Tibial nerve (tissue), 4 donors: ENCODE results near the gene PRKCB. TPM values are rescaled to one million over a fixed set of nuclear protein-coding genes. Genes with fewer than 3 reads are reported as not detected.
"Not testable (repeated sequence)": the region's sequence is repeated elsewhere in the genome, so short reads cannot be mapped to it uniquely, and the experiment has no call there.

ENCODE experiments used
- DNase-seq, 2 donors: peaks; one replicate each; pipeline ENCODE4 v3.0.0-alpha.2; 2019; ENCODE audit warnings: low spot score in 2 of 2
- H3K27ac ChIP-seq, 4 donors: fragments of 200-600 bp; sonication (generic) in 3 of 4; one replicate each; pipeline ENCODE4 v1.5.1; 2017 to 2019; ENCODE audit warnings: mild to moderate bottlenecking in 1 of 4
- H3K27me3 ChIP-seq, 2 donors: fragments of 200-600 bp; sonication (generic) in 1 of 2; one replicate each; pipeline versions ENCODE4 v1.5.1 to v1.6.0; 2017 to 2019
- H3K36me3 ChIP-seq, 3 donors: fragments of 200-600 bp; sonication (generic); one replicate each; pipeline ENCODE4 v1.5.1; 2018 to 2019
- H3K4me1 ChIP-seq, 4 donors: fragments of 200-600 bp; sonication (generic) in 3 of 4; one replicate each; pipeline ENCODE4 v1.5.1; 2017 to 2019
- H3K4me3 ChIP-seq, 4 donors: fragments of 200-600 bp; sonication (generic) in 3 of 4; one replicate each; pipeline ENCODE4 v1.5.1; 2017 to 2019; ENCODE audit warnings: mild to moderate bottlenecking in 1 of 4, moderate library complexity in 1 of 4
- H3K9me3 ChIP-seq, 4 donors: fragments of 200-600 bp; sonication (generic) in 3 of 4; one replicate each; pipeline ENCODE4 v1.5.1; 2017 to 2019
- CTCF ChIP-seq, 5 experiments: fragments of 200-600 bp in 3 of 5; fragments of 450-650 bp in 2 of 5; sonication (generic) in 3 of 5; IDR thresholded peaks; one replicate each; pipeline ENCODE4 v1.5.1; 2016 to 2019; ENCODE audit warnings: antibody characterized with exemption in 5 of 5, mild to moderate bottlenecking in 3 of 5, moderate library complexity in 2 of 5
- EP300 ChIP-seq, 2 donors: sonication (generic); formaldehyde crosslinking; IDR thresholded peaks; one replicate each; pipeline ENCODE4 v1.6.1; 2017; ENCODE audit warnings: antibody characterized with exemption in 2 of 2, mild to moderate bottlenecking in 1 of 2
- POLR2A ChIP-seq, 2 donors: fragments of 450-650 bp; IDR thresholded peaks; one replicate each; pipeline ENCODE4 v1.6.1; 2017; ENCODE audit warnings: antibody characterized with exemption in 2 of 2, mild to moderate bottlenecking in 2 of 2, moderate library complexity in 2 of 2
- WGBS, 2 donors: methylation state at CpG; one replicate each; pipeline ENCODE4 v1.1.5; 2018; 5-methylcytosine and 5-hydroxymethylcytosine counted together
- total RNA-seq, 4 donors: library from RNA; depleted of rRNA; stranded (reverse); fragments of >200 nt; gene quantifications; one replicate each; pipeline ENCODE4 v1.1.0, GENCODE V29; 2016

PRKCB gene
- total RNA-seq, 4 donors from 2014 or later = 2.7 to 6.9 (median 4.3) TPM

DNA sequence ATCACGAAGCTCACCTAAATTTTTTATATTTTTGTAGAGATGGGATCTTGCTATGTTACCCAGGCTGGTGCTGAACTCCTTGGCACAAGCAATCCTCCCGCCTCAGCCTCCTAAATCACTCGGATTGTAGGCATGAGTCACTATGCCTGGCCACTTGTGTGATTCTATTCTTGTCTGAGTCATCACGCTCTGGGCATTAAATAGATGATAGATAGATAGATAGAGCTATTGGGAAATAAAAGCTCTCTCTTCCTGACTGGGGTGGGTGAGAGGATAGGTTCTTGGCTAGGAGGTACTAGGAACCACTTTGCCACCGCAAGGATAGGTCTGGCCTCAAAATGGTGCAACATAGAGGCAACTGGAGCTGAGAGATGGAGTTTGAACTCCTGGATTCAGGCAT, 399.0 kb downstream of the PRKCB start:
- H3K36me3 ChIP-seq = no peaks in the 10 kb centered on the region
- H3K4me3 ChIP-seq = no peak overlapping the region
- WGBS, 2 donors = 73 to 81% methylated on average over 5 of the region's 5 CpGs
- TF ChIP-seq POLR2A (IDR thresholded peaks at IDR 0.05) = no peak
- DNase-seq = no peak
- H3K9me3 ChIP-seq = peaks cover 0 to 25% (median 2%) of the 10 kb centered on the region in 4 donors
- H3K4me1 ChIP-seq = no peaks in the 10 kb centered on the region
- no peak overlapping the region for H3K27ac ChIP-seq
- no peaks in the 10 kb centered on the region for H3K27me3 ChIP-seq

DNA sequence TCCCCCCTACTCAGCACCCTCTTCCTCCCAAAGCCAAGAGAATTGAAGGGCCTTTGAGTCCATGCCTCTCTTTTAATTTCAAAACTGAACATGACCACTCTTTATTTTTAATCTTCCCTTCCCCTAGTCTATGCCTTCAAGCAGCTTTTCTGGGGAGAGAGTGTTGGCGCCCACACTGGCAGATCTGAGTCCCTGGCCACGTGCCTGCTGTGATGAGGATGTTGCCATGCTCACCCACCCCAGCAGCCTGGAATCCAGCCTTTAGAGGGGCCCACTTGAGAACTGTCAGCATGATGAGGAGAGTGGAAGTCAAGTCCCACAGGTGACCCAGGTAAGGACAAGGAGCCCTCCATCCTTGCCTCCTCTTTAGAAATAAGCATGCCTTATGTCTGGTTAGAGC, 400.0 kb downstream of the PRKCB start:
- peaks cover 0 to 25% (median 2%) of the 10 kb centered on the region in 4 donors for H3K9me3 ChIP-seq
- no peaks in the 10 kb centered on the region for H3K27me3 ChIP-seq
- H3K4me3 ChIP-seq = no peak overlapping the region
- WGBS, 2 donors = 71 to 77% methylated on average over 2 of the region's 2 CpGs
- TF ChIP-seq EP300 (IDR thresholded peaks at IDR 0.05) (no peak), CTCF (IDR thresholded peaks at IDR 0.05) (no peak), POLR2A (IDR thresholded peaks at IDR 0.05) (no peak)
- no peak for DNase-seq
- H3K4me1 ChIP-seq = no peaks in the 10 kb centered on the region
- H3K36me3 ChIP-seq = no peaks in the 10 kb centered on the region
- no peak overlapping the region for H3K27ac ChIP-seq

- not testable (repeated sequence) for H3K27me3 ChIP-seq, H3K4me3 ChIP-seq, H3K4me1 ChIP-seq, H3K36me3 ChIP-seq, DNase-seq, H3K27ac ChIP-seq
- 54 to 67% methylated on average over 2 of the region's 2 CpGs for WGBS, 2 donors
- peaks cover 0 to 25% (median 2%) of the 10 kb centered on the region in 4 donors for H3K9me3 ChIP-seq
Observed at GRCh38 chr16:24238846-24239245, 403.1 kb downstream of the PRKCB start.

GRCh38 chr16:24246911-24247607, 411.3 kb downstream of the PRKCB start:
- DNase-seq = no peak
- WGBS, 2 donors = 83 to 84% methylated on average over 4 of the region's 4 CpGs
- no peaks in the 10 kb centered on the region for H3K9me3 ChIP-seq
- no peaks in the 10 kb centered on the region for H3K4me1 ChIP-seq
- no peak overlapping the region for H3K27ac ChIP-seq
- no peak overlapping the region for H3K4me3 ChIP-seq
- no peaks in the 10 kb centered on the region for H3K36me3 ChIP-seq
- H3K27me3 ChIP-seq = no peaks in the 10 kb centered on the region
- TF ChIP-seq POLR2A (IDR thresholded peaks at IDR 0.05) (no peak), EP300 (IDR thresholded peaks at IDR 0.05) (no peak), CTCF (IDR thresholded peaks at IDR 0.05) (no peak)

DNA sequence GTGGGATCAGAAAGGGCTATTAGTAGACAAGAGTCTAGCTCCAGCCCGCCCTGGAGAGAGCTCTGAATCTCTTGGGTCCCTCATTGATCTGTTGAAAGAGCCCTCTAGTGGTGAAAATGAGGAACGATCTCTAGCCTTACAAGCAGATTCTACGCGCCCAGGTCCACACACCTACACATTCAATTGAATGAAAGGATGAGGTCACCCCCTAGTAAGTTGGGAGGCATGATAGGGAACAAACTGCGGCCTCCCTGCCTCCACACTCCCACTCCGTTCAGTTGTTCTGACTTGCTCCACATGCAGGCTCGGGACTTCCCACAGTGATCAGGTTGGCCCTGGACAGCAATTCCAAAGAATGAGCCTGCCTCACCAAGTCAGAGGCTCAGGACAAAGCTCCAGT, 417.4 kb downstream of the PRKCB start:
- H3K4me1 ChIP-seq = no peaks in the 10 kb centered on the region
- no peaks in the 10 kb centered on the region for H3K36me3 ChIP-seq
- TF ChIP-seq EP300 (IDR thresholded peaks at IDR 0.05) (no peak), CTCF (IDR thresholded peaks at IDR 0.05) (peak; percentile 43 to 66 (median 46)), POLR2A (IDR thresholded peaks at IDR 0.05) (no peak)
- no peak overlapping the region for H3K27ac ChIP-seq
- H3K27me3 ChIP-seq = peaks cover 0 to 40% of the 10 kb centered on the region in 2 donors
- 11 to 16% methylated on average over 7 of the region's 7 CpGs for WGBS, 2 donors
- H3K4me3 ChIP-seq = no peak overlapping the region
- H3K9me3 ChIP-seq = no peaks in the 10 kb centered on the region
- DNase-seq = no peak

- peaks cover 0 to 49% of the 10 kb centered on the region in 2 donors for H3K27me3 ChIP-seq
Observed at GRCh38 chr16:24255456-24256371, 419.9 kb downstream of the PRKCB start, which contains the start of gene CACNG3. Gene CACNG3 (plus strand): TSS chr16:24256335. CDS start chr16:24256755, 420 bp downstream.

More at GRCh38 chr16:24255456-24256371, 419.9 kb downstream of the PRKCB start, which contains the start of gene CACNG3:
- Histone ChIP-seq H3K4me3 (no peak within 1 kb of the TSS), H3K9me3 (no peaks in the 10 kb centered on the region), H3K36me3 (no peaks in the 10 kb centered on the region), H3K4me1 (no peaks in the 10 kb centered on the region), H3K27ac (no peak within 1 kb of the TSS)
- WGBS, 2 donors = 1 to 3% methylated on average over 40 to 52 of the region's 54 CpGs
- TF ChIP-seq POLR2A (IDR thresholded peaks at IDR 0.05) (no peak), EP300 (IDR thresholded peaks at IDR 0.05) (no peak), CTCF (IDR thresholded peaks at IDR 0.05) (no peak)
- DNase-seq = no peak
